Effector memory CD4-positive, alpha-beta T cell (primary cell): ENCODE measurements around the gene ZNF668.

ENCODE experiments used
- DNase-seq, 3 donors: peaks; one replicate each; pipeline ENCODE4 v3.0.0-alpha.2; 2020
- H3K27ac ChIP-seq: 2 replicates; pipeline ENCODE4 v1.7.0; 2013; ENCODE audit warnings: mild to moderate bottlenecking, low read length, moderate library complexity; ENCODE audit not compliant: insufficient read depth, poor library complexity, severe bottlenecking
- H3K27me3 ChIP-seq: replicated peaks from 2 replicates; pipeline ENCODE4 v1.7.0; 2013; ENCODE audit warnings: mild to moderate bottlenecking, low read length; ENCODE audit not compliant: insufficient read depth, control insufficient read depth, poor library complexity, severe bottlenecking
- H3K36me3 ChIP-seq: 2 replicates; pipeline ENCODE4 v1.7.0; 2013; ENCODE audit warnings: mild to moderate bottlenecking, low read length, moderate library complexity; ENCODE audit not compliant: control insufficient read depth, insufficient read depth
- H3K4me1 ChIP-seq: 2 replicates; pipeline ENCODE4 v1.7.0; 2013; ENCODE audit warnings: low read length, mild to moderate bottlenecking; ENCODE audit not compliant: control insufficient read depth, insufficient read depth, poor library complexity, severe bottlenecking
- H3K4me3 ChIP-seq: 2 replicates; pipeline ENCODE4 v1.7.0; 2013; ENCODE audit warnings: low read length, low read depth, mild to moderate bottlenecking; ENCODE audit not compliant: insufficient read depth, poor library complexity, severe bottlenecking
- H3K9me3 ChIP-seq: 2 replicates; pipeline ENCODE4 v1.7.0; 2013; ENCODE audit warnings: mild to moderate bottlenecking, low read length, moderate library complexity; ENCODE audit not compliant: control insufficient read depth

Gene ZNF668

GRCh38 chr16:31055613-31056012 is 18.4 kb downstream of the ZNF668 start:
- Histone ChIP-seq H3K36me3 (peaks cover under 1% of the 10 kb centered on the region), H3K4me1 (no peaks in the 10 kb centered on the region), H3K9me3 (no peaks in the 10 kb centered on the region), H3K27ac (no peak overlapping the region), H3K4me3 (no peak overlapping the region), H3K27me3 (no peaks in the 10 kb centered on the region)
- DNase-seq = no peak

- H3K4me3 ChIP-seq = no peak overlapping the region
- DNase-seq = no peak
Measured at GRCh38 chr16:31052114-31052513, 21.9 kb downstream of the ZNF668 start.

DNA sequence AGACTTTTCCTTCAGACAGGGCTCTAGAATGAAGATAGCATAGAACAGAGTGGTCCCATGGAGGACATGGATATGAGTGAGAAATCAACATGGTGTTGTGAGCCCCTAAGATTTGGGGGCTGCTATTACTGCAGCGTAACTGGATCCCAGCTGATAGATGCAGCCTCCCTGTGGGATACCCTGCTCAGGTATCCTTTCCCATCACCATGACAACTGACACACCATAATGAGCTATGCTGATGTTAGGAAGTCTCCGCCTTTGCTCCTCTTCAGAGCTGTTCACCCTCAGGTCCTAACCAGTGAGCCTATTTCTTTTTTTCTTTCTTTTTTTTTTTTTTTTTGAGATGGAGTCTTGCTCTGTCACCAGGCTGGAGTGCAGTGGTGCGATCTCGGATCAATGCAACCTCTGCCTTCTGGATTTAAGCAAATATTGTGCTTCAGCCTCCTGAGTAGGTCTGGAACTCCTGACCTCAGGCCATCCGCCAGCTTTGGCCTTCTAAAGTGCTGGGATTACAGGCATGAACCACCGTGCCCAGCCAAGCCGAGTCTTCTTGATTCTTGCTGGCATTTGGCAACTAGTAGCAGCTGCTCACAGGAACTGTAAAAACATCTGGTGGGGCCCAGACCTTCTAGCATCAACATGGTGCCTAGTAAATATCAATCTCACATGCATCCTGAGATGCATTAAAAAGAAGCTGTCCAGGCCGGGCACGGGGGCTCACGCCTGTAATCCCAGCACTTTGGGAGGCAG is 23.6 kb downstream of the ZNF668 start:
- no peaks in the 10 kb centered on the region for H3K36me3 ChIP-seq
- no peaks in the 10 kb centered on the region for H3K27me3 ChIP-seq
- H3K4me1 ChIP-seq = no peaks in the 10 kb centered on the region
- DNase-seq = no peak
- no peak overlapping the region for H3K27ac ChIP-seq
- H3K9me3 ChIP-seq = no peaks in the 10 kb centered on the region
- no peak overlapping the region for H3K4me3 ChIP-seq

More at GRCh38 chr16:31052114-31052513, 21.9 kb downstream of the ZNF668 start:
- H3K36me3 ChIP-seq = no peaks in the 10 kb centered on the region
- H3K27ac ChIP-seq = no peak overlapping the region
- H3K9me3 ChIP-seq = no peaks in the 10 kb centered on the region
- H3K4me1 ChIP-seq = no peaks in the 10 kb centered on the region
- no peaks in the 10 kb centered on the region for H3K27me3 ChIP-seq

- no peak overlapping the region for H3K4me3 ChIP-seq
- no peaks in the 10 kb centered on the region for H3K9me3 ChIP-seq
- no peak overlapping the region for H3K27ac ChIP-seq
- H3K4me1 ChIP-seq = no peaks in the 10 kb centered on the region
- H3K27me3 ChIP-seq = no peaks in the 10 kb centered on the region
- DNase-seq = no peak
- peaks cover 24% of the 10 kb centered on the region for H3K36me3 ChIP-seq
Measured at GRCh38 chr16:31043898-31044481, 30.1 kb downstream of the ZNF668 start.

GRCh38 chr16:31043352-31043751 is 30.7 kb downstream of the ZNF668 start:
- no peak for DNase-seq
- no peaks in the 10 kb centered on the region for H3K27me3 ChIP-seq
- peaks cover 31% of the 10 kb centered on the region for H3K36me3 ChIP-seq
- H3K9me3 ChIP-seq = no peaks in the 10 kb centered on the region
- no peak overlapping the region for H3K4me3 ChIP-seq
- H3K4me1 ChIP-seq = no peaks in the 10 kb centered on the region
- H3K27ac ChIP-seq = no peak overlapping the region

DNA sequence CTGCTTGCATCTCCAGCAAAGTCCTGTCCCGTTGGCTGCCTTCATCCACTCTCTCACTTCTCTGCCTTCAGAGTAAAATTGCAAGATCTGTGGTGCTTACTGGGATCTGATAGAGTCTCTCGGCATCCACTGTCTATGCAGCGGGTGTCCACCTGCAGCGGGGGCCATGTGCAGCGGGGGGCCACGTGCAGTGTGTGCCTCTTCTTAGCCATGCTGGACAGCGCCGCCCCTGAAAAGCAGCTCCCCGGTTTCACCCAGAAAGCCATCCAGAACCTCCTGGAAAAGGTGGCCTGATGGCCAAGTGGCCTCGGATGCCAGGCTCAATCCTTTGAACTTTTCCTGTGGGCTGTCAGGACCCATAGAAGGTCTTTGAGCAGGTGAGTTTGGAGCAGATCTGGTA is 31.2 kb downstream of the ZNF668 start:
- H3K27ac ChIP-seq = no peak overlapping the region
- H3K9me3 ChIP-seq = no peaks in the 10 kb centered on the region
- H3K27me3 ChIP-seq = no peaks in the 10 kb centered on the region
- no peak for DNase-seq
- H3K4me3 ChIP-seq = no peak overlapping the region
- peaks cover 36% of the 10 kb centered on the region for H3K36me3 ChIP-seq
- H3K4me1 ChIP-seq = no peaks in the 10 kb centered on the region

GRCh38 chr16:31038993-31039392 is 35.0 kb downstream of the ZNF668 start:
- H3K27ac ChIP-seq = no peak overlapping the region
- no peaks in the 10 kb centered on the region for H3K27me3 ChIP-seq
- H3K36me3 ChIP-seq = peaks cover 47% of the 10 kb centered on the region
- no peaks in the 10 kb centered on the region for H3K9me3 ChIP-seq
- peaks cover 6% of the 10 kb centered on the region for H3K4me1 ChIP-seq
- DNase-seq = no peak
- no peak overlapping the region for H3K4me3 ChIP-seq

DNA sequence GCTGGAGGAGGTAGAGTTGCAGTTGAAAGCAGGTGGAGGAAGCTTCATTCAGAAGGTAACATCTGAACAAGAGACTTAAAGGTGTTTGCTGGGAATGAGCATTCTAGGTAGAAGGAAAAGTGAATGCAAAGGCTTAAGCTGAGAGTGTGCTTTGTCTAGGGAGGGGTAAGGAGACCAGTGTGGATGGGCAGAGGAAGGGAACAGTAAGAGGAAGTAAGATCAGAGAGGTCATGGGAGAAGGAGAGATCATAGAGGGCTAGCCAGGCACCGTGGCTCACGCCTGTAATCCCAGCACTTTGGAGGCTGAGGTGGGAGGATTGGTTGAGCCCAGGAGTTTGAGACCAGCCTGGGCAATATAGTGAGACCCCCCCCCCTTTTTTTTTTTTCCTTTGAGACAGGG is 37.3 kb downstream of the ZNF668 start:
- peaks cover 42% of the 10 kb centered on the region for H3K36me3 ChIP-seq
- H3K4me3 ChIP-seq = no peak overlapping the region
- peaks cover 6% of the 10 kb centered on the region for H3K4me1 ChIP-seq
- H3K9me3 ChIP-seq = no peaks in the 10 kb centered on the region
- H3K27me3 ChIP-seq = no peaks in the 10 kb centered on the region
- DNase-seq = no peak
- no peak overlapping the region for H3K27ac ChIP-seq

DNA sequence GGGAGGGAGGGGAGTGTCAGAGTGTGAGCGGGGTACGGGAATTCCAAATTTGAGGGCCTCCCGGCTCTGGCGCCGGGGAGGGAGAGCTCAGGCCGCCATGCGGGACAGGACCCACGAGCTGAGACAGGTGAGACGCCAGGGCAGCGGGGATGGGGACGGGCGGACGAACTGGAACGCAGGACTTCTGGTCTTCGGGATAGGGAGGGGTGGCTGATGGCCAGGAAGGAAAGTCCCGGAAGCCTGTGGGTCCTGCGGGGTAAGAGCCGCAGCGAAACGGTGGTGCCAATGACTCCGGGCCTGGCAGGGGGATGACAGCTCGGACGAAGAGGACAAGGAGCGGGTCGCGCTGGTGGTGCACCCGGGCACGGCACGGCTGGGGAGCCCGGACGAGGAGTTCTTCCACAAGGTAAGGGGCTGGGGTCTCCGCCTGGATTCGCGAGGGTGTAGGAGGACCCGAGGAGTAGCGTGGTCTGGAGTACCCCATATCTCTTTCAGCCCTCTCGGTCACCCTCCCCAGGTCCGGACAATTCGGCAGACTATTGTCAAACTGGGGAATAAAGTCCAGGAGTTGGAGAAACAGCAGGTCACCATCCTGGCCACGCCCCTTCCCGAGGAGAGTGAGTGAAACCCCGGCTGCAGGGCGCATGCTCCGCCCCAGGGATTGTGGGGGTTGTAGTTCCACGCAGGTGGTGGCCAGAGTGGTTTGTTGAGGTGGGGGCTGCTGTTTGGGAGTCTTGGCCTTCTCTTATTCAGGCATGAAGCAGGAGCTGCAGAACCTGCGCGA is 40.1 kb downstream of the ZNF668 start:
- Histone ChIP-seq H3K27me3 (no peaks in the 10 kb centered on the region), H3K36me3 (peaks cover 22% of the 10 kb centered on the region), H3K27ac (peak overlapping the region; percentile 88), H3K4me1 (peaks cover 6% of the 10 kb centered on the region), H3K9me3 (no peaks in the 10 kb centered on the region), H3K4me3 (peak overlapping the region; percentile 93)
- DNase-seq = peak; percentile 70 to 82 (median 71)
